HFFc6 (cell line): ENCODE measurements around the gene CAB39L. TPM values are rescaled to one million over a fixed set of nuclear protein-coding genes. Genes with fewer than 3 reads are reported as not detected.

ENCODE experiments used
- DNase-seq: peaks from one replicate; pipeline ENCODE4 v3.0.0-alpha.2; 2018
- H3K27ac Mint-ChIP-seq: 2 replicates; pipeline ENCODE4 v1.8.0; 2020; ENCODE audit warnings: mild to moderate bottlenecking, mixed read lengths
- H3K27me3 Mint-ChIP-seq: 2 replicates; pipeline ENCODE4 v1.8.0; 2021; ENCODE audit warnings: mild to moderate bottlenecking, moderate library complexity, mixed read lengths; ENCODE audit not compliant: insufficient read depth
- H3K36me3 Mint-ChIP-seq: 2 replicates; pipeline ENCODE4 v1.8.0; 2021; ENCODE audit warnings: low read depth, mixed read lengths
- H3K4me1 Mint-ChIP-seq: 2 replicates; pipeline ENCODE4 v1.8.0; 2020; ENCODE audit warnings: low read depth, mixed read lengths
- H3K4me3 Mint-ChIP-seq: 2 replicates; pipeline ENCODE4 v1.8.0; 2020; ENCODE audit warnings: mild to moderate bottlenecking, moderate library complexity, mixed read lengths
- H3K9me3 Mint-ChIP-seq: 2 replicates; pipeline ENCODE4 v1.8.0; 2020; ENCODE audit warnings: mild to moderate bottlenecking, mixed read lengths
- total RNA-seq, 6 experiments: library from RNA; stranded (reverse); fragmentation: NEBNext Ultra II Directional; extraction: Animal tissue kit (Norgen Biotek cat#: 25700); gene quantifications; 2 replicates in 1 of 6; 3 replicates in 5 of 6; pipeline ENCODE4 v1.2.3, GENCODE V29; 2021
- TF ChIP-seq, protein P1 (sequence below): fragments of 200-600 bp; sonication (generic); IDR thresholded peaks from 2 replicates; pipeline ENCODE4 v1.5.0; 2021; ENCODE audit warnings: antibody characterized with exemption, mild to moderate bottlenecking

The CAB39L gene
- total RNA-seq, 6 experiments from 2014 or later, result 3.7 to 6.9 (median 5.9) TPM

DNA sequence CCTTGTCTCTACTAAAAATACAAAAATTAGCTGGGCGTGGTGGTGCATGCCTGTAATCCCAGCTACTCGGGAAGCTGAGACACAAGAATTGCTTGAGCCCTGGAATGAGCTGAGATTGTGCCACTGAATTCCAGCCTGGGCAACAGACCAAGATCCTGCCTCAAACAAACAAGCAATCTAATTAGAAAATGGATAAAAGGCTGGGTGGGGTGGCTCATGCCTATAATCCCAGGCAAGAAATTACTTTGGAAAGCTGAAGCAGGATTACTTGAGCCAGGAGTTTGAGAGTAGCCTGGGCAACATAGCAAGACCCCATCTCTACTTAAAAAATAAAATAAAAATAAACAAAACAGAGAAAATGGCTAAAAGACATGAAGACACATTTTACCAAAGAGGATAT, 77.0 kb downstream of the CAB39L start:
- H3K4me1 Mint-ChIP-seq, result peaks cover 14% of the 10 kb centered on the region
- no peaks in the 10 kb centered on the region; the same call in 1 of the 2 replicates for H3K9me3 Mint-ChIP-seq
- TF ChIP-seq, protein P1, sequence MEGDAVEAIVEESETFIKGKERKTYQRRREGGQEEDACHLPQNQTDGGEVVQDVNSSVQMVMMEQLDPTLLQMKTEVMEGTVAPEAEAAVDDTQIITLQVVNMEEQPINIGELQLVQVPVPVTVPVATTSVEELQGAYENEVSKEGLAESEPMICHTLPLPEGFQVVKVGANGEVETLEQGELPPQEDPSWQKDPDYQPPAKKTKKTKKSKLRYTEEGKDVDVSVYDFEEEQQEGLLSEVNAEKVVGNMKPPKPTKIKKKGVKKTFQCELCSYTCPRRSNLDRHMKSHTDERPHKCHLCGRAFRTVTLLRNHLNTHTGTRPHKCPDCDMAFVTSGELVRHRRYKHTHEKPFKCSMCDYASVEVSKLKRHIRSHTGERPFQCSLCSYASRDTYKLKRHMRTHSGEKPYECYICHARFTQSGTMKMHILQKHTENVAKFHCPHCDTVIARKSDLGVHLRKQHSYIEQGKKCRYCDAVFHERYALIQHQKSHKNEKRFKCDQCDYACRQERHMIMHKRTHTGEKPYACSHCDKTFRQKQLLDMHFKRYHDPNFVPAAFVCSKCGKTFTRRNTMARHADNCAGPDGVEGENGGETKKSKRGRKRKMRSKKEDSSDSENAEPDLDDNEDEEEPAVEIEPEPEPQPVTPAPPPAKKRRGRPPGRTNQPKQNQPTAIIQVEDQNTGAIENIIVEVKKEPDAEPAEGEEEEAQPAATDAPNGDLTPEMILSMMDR, result no peak
- no peak overlapping the region for H3K4me3 Mint-ChIP-seq
- peaks cover 9% of the 10 kb centered on the region for H3K27me3 Mint-ChIP-seq
- H3K36me3 Mint-ChIP-seq, result peaks cover 25% of the 10 kb centered on the region
- no peak overlapping the region for H3K27ac Mint-ChIP-seq
- DNase-seq, result peak; percentile 39

DNA sequence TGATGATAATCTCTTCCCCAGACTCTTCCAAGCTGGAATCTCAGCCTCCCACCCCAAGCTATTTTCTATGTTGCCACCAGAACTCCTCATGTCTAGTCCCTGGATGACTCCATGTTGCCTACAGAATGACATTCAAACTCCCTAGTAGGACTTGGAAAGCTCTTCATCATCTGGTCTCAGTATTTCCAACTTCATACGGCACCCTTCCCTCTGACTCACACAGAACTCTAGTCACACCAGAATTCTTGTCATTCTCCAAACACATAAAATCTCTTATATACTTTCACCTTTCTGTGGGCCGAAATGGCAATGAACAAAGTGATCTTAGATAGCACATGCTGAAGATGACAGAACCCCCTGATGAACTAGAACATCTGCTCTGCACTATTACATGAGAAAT, 86.2 kb downstream of the CAB39L start:
- H3K36me3 Mint-ChIP-seq, result peaks cover 11% of the 10 kb centered on the region
- no peaks in the 10 kb centered on the region; the same call in 1 of the 2 replicates for H3K27me3 Mint-ChIP-seq
- no peaks in the 10 kb centered on the region for H3K9me3 Mint-ChIP-seq
- H3K4me1 Mint-ChIP-seq, result peaks cover 69% of the 10 kb centered on the region
- H3K4me3 Mint-ChIP-seq, result peak overlapping the region; percentile 56
- DNase-seq, result peak; percentile 55
- TF ChIP-seq, protein P1, result no peak
- peak overlapping the region; percentile 86 for H3K27ac Mint-ChIP-seq

DNA sequence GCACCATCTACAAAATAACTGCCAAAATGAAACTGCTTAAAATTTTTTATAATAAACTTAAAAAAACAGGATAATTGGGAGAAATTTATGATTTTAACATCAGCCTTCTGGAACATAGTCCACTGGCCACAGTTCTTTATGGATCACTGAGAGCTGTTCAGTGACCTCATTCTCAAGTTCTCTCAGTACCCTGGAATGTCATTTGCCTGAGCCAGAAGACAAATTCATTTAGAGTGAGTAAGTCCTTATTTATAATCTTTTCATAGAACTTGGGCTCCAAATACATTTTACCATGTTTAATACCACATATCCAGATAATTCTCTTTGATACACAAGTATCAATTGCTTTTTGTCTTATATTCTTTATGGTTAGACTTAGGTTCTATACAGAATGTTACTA, 87.6 kb downstream of the CAB39L start:
- H3K9me3 Mint-ChIP-seq, result no peaks in the 10 kb centered on the region
- TF ChIP-seq, protein P1, result no peak
- peak overlapping the region; percentile 80 for H3K27ac Mint-ChIP-seq
- H3K4me3 Mint-ChIP-seq, result peak overlapping the region; percentile 53
- H3K4me1 Mint-ChIP-seq, result peaks cover 81% of the 10 kb centered on the region
- DNase-seq, result peak; percentile 89
- no peaks in the 10 kb centered on the region; the same call in 1 of the 2 replicates for H3K27me3 Mint-ChIP-seq
- H3K36me3 Mint-ChIP-seq, result peaks cover 11% of the 10 kb centered on the region

DNA sequence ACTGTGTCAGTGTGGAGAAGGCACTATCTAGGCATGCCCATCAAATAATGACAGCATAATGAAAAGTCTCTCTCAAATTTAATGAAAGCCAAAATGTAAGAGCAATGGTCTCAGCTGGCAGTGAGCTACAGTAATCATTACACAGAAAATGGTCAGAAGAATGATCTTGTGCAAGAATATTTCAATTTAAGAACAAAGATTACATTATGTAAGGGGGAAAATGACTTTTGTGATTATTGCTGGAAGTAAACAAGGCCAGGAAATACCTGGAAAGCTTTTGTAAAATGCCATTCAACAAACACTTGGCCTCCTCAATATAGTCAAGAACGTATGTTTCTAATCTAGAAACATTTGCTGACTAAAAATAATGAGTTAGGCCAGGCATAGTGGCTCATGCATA, 89.1 kb downstream of the CAB39L start:
- H3K27me3 Mint-ChIP-seq, result no peaks in the 10 kb centered on the region; the same call in 1 of the 2 replicates
- TF ChIP-seq, protein P1, result no peak
- DNase-seq, result no peak
- no peak overlapping the region for H3K4me3 Mint-ChIP-seq
- no peak overlapping the region for H3K27ac Mint-ChIP-seq
- H3K9me3 Mint-ChIP-seq, result no peaks in the 10 kb centered on the region
- H3K4me1 Mint-ChIP-seq, result peaks cover 80% of the 10 kb centered on the region
- H3K36me3 Mint-ChIP-seq, result peaks cover 5% of the 10 kb centered on the region; the same call in 1 of the 2 replicates

DNA sequence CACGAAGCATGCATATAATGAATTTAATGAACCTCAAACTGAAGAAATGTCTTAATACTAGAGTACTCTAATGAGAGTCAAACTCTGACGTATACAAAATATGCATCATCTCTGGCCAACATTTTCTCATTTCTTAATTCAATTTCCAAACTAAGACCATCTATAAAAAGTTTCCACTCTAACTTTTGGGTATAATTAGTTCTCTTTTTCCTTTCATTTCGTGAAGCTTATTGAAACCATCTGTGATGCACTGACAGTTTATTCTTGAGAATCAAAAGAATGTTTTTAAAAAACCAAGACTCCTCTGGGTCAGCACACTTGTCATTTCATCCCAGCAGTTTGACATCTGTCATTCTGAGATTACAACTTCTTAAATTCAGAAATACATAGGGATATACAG, 90.0 kb downstream of the CAB39L start:
- no peaks in the 10 kb centered on the region; the same call in 1 of the 2 replicates for H3K27me3 Mint-ChIP-seq
- peaks cover 75% of the 10 kb centered on the region for H3K4me1 Mint-ChIP-seq
- DNase-seq, result no peak
- peak overlapping the region; percentile 34 for H3K27ac Mint-ChIP-seq
- H3K36me3 Mint-ChIP-seq, result peaks cover 6% of the 10 kb centered on the region; the same call in 1 of the 2 replicates
- H3K9me3 Mint-ChIP-seq, result no peaks in the 10 kb centered on the region
- H3K4me3 Mint-ChIP-seq, result peak overlapping the region; percentile 21
- TF ChIP-seq, protein P1, result no peak
